Panc1 (cell line): ENCODE data around the gene CIB4. TPM values are rescaled to one million over a fixed set of nuclear protein-coding genes. Genes with fewer than 3 reads are reported as not detected.

Experiments used
- ATAC-seq: fragments of 200-7000 bp; cut with Tn5 transposase; 2 replicates; pipeline ENCODE4 v1.9.1; 2020; ENCODE audit warnings: mild to moderate bottlenecking, moderate library complexity
- BruUV-seq: library from RNA; stranded (reverse); fragments of 400-500 nt; replicated peaks from 2 replicates; lab custom pipeline; 2021; lab: Mats Ljungman, UMichigan
- CTCF ChIA-PET: fragments of 300-600 bp; sonication (Branson Sonifier 250); formaldehyde crosslinking; loops from one replicate; lab custom pipeline; 2022; ENCODE audit warnings: antibody characterized with exemption; lab: Charles Lee
- POLR2A ChIA-PET: fragments of 300-600 bp; sonication (Branson Sonifier 250); formaldehyde crosslinking; loops from one replicate; lab custom pipeline; 2022; ENCODE audit warnings: antibody characterized with exemption; lab: Charles Lee
- DNase-seq: peaks from one replicate; pipeline ENCODE4 v3.0.0-alpha.2; 2010; ENCODE audit warnings: low read depth, low spot score
- H3K27ac ChIP-seq: 2 replicates; pipeline ENCODE4 v1.5.1; 2011; ENCODE audit warnings: mild to moderate bottlenecking, low read length, inconsistent platforms
- H3K27me3 ChIP-seq: fragments of 200-500 bp; sonication (Bioruptor generic); 2 replicates; pipeline ENCODE4 v1.6.0; 2014; ENCODE audit warnings: low read length, inconsistent platforms; ENCODE audit not compliant: control insufficient read depth, insufficient read depth
- H3K36me3 ChIP-seq: fragments of 200-500 bp; sonication (Bioruptor generic); 2 replicates; pipeline ENCODE4 v1.5.1; 2014; ENCODE audit warnings: inconsistent platforms, mild to moderate bottlenecking, low read length, moderate library complexity; ENCODE audit not compliant: control insufficient read depth, insufficient read depth
- H3K4me1 ChIP-seq: 2 replicates; pipeline ENCODE4 v1.5.1; 2011; ENCODE audit warnings: inconsistent platforms, mild to moderate bottlenecking, low read length, moderate library complexity; ENCODE audit not compliant: control insufficient read depth, insufficient read depth
- H3K4me3 ChIP-seq, 2 experiments: 2 replicates each; pipeline ENCODE4 v1.5.1; 2011 to 2012; ENCODE audit warnings: low read depth in 2 of 2, low read length in 2 of 2, mild to moderate bottlenecking in 2 of 2, inconsistent platforms in 1 of 2, moderate library complexity in 1 of 2
- H3K9me3 ChIP-seq: fragments of 200-500 bp; sonication (Bioruptor generic); 2 replicates; pipeline ENCODE4 v1.5.1; 2014; ENCODE audit warnings: low read depth, mild to moderate bottlenecking, inconsistent platforms, low read length, moderate library complexity; ENCODE audit not compliant: control insufficient read depth, insufficient read depth
- POLR2AphosphoS5 ChIP-seq: IDR thresholded peaks from 2 replicates; pipeline ENCODE4 v1.6.1; 2012; ENCODE audit warnings: mild to moderate bottlenecking, low read depth, low read length, moderate library complexity
- SIN3A ChIP-seq: IDR thresholded peaks from 2 replicates; pipeline ENCODE4 v1.6.1; 2012; ENCODE audit warnings: low read depth, mild to moderate bottlenecking, low read length, moderate library complexity, borderline replicate concordance; ENCODE audit not compliant: insufficient read depth
- TCF7L2 ChIP-seq: IDR thresholded peaks from 2 replicates; pipeline ENCODE4 v1.6.1; 2011; ENCODE audit warnings: mild to moderate bottlenecking, low read depth, low read length, inconsistent platforms
- in situ Hi-C: cut with HindIII; loops from 2 replicates; pipeline ENCODE4 v1.10.0; 2016; ENCODE audit warnings: low sequenced_read_pairs, low pct_unique_long_range_greater_than_20kb
- intact Hi-C: fragments of 100-400 bp; cut with micrococcal nuclease; formaldehyde crosslinking; loops from one replicate; pipeline ENCODE4 v1.10.0; 2022; ENCODE audit not compliant: unreplicated experiment
- total RNA-seq: library from RNA; stranded (reverse); gene quantifications from one replicate; pipeline ENCODE4 v1.2.1, GENCODE V29; 2021; ENCODE audit not compliant: unreplicated experiment
- TF ChIP-seq, protein P1 (sequence below), 2 experiments: IDR thresholded peaks; 2 replicates each; pipeline ENCODE4 v1.6.1; 2011 to 2012; ENCODE audit warnings: low read depth in 2 of 2, control low read depth in 1 of 2, low read length in 1 of 2, mild to moderate bottlenecking in 1 of 2, moderate library complexity in 1 of 2; ENCODE audit not compliant: insufficient read depth in 1 of 2
- TF ChIP-seq, protein P2 (sequence below): fragments of 450-650 bp; IDR thresholded peaks from 2 replicates; pipeline ENCODE4 v1.5.1; 2017; ENCODE audit warnings: mild to moderate bottlenecking

Gene CIB4
- total RNA-seq, 1 experiment from 2014 or later, result 0.33 TPM

DNA sequence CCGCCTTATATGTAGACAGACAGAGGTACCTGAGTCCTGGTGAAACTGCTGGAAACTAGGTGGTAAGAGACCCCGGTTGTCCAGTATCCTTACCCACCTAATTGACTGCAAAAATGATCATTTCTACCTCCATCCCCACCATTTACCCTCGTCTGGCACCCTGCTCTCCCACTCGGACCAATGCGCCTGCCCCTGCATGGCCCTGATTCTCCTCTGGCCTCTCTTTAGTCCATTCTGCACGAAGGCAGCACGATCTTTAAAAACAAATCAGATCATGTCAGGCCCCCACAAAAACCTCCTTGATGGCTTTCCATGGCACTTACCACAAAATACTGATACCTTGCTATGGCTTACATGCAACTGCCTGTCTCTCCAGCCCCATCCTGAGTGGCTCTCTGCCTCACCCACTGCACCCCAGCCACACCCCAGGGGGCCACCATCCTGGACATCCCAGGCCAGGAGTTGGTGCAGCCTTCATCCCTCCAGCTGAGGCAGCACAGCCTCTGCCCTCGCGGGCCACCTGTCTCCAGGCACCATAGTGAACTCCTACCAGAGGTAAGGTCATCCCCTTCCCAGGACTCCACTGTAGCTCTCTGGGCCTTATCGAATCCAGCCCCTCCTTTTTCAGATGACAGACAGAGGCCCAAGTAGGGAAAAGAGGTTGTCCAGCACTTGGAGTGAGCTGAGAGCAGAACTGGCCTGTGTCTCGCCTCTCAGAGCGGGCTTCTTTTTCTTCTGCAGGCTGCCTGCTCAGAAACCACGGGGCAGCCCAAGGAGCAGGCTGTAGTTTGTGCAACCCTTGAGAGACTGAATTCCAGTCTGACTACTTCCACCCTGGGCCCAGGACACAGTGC lies 12.3 kb upstream of the CIB4 start:
- no TSS peak for BruUV-seq
- no peaks in the 10 kb centered on the region for H3K27me3 ChIP-seq
- H3K4me1 ChIP-seq, result no peaks in the 10 kb centered on the region
- H3K36me3 ChIP-seq, result no peaks in the 10 kb centered on the region
- no peak overlapping the region for H3K4me3 ChIP-seq
- ChIA-PET CTCF (no interaction called here), POLR2A (no interaction called here)
- DNase-seq, result no peak
- in situ Hi-C loops (no loop called here), intact Hi-C loops (no loop called here)
- ATAC-seq, result no peak
- no peak overlapping the region for H3K27ac ChIP-seq
- TF ChIP-seq, protein P1, sequence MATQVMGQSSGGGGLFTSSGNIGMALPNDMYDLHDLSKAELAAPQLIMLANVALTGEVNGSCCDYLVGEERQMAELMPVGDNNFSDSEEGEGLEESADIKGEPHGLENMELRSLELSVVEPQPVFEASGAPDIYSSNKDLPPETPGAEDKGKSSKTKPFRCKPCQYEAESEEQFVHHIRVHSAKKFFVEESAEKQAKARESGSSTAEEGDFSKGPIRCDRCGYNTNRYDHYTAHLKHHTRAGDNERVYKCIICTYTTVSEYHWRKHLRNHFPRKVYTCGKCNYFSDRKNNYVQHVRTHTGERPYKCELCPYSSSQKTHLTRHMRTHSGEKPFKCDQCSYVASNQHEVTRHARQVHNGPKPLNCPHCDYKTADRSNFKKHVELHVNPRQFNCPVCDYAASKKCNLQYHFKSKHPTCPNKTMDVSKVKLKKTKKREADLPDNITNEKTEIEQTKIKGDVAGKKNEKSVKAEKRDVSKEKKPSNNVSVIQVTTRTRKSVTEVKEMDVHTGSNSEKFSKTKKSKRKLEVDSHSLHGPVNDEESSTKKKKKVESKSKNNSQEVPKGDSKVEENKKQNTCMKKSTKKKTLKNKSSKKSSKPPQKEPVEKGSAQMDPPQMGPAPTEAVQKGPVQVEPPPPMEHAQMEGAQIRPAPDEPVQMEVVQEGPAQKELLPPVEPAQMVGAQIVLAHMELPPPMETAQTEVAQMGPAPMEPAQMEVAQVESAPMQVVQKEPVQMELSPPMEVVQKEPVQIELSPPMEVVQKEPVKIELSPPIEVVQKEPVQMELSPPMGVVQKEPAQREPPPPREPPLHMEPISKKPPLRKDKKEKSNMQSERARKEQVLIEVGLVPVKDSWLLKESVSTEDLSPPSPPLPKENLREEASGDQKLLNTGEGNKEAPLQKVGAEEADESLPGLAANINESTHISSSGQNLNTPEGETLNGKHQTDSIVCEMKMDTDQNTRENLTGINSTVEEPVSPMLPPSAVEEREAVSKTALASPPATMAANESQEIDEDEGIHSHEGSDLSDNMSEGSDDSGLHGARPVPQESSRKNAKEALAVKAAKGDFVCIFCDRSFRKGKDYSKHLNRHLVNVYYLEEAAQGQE (IDR thresholded peaks at IDR 0.05; ENCODE audit: insufficient read depth in 1 of 2, low read depth in 2 of 2, low read length in 1 of 2), result no peak
- TF ChIP-seq SIN3A, result no peak
- TF ChIP-seq POLR2AphosphoS5, result no peak
- TF ChIP-seq, protein P2, sequence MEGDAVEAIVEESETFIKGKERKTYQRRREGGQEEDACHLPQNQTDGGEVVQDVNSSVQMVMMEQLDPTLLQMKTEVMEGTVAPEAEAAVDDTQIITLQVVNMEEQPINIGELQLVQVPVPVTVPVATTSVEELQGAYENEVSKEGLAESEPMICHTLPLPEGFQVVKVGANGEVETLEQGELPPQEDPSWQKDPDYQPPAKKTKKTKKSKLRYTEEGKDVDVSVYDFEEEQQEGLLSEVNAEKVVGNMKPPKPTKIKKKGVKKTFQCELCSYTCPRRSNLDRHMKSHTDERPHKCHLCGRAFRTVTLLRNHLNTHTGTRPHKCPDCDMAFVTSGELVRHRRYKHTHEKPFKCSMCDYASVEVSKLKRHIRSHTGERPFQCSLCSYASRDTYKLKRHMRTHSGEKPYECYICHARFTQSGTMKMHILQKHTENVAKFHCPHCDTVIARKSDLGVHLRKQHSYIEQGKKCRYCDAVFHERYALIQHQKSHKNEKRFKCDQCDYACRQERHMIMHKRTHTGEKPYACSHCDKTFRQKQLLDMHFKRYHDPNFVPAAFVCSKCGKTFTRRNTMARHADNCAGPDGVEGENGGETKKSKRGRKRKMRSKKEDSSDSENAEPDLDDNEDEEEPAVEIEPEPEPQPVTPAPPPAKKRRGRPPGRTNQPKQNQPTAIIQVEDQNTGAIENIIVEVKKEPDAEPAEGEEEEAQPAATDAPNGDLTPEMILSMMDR, result no peak
- no peak for TF ChIP-seq TCF7L2
- no peaks in the 10 kb centered on the region for H3K9me3 ChIP-seq

DNA sequence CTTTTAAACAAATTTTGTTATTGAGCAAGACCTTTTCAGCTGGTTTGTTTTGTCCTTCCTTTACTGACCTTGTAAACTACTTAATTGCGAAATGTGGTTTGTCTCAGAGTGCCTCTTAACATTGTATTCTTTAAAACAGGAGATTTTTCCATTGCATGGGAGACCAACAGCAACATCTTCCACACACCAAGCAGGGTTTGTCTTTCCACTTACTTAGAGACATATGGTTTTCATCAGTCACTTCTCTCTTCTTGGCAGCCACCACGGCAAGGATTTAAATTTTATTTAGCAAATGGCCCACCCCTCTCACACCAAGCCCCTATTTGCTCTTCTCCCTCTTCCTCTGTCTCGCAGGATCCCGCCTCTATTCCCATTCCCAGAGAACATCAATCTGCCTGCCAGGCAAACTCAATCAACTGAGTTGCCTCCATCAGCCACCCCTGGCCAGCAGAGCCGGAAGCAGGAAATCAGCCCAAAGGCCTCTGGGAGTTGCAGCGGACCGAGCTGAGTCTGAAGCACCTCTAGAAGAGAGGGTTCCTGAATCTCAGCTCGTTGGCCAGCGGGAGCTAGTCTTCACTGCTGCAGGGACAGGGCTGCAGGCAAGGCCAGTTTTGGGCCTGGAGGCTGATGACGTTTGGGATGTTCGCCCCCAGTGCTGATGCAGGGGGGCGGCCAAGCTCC lies 11.3 kb upstream of the CIB4 start:
- TF ChIP-seq SIN3A, result no peak
- no peak for TF ChIP-seq TCF7L2
- TF ChIP-seq, protein P2, result no peak
- TF ChIP-seq, protein P1 (IDR thresholded peaks at IDR 0.05; ENCODE audit: insufficient read depth in 1 of 2, low read depth in 2 of 2, low read length in 1 of 2), result no peak
- TF ChIP-seq POLR2AphosphoS5, result no peak
- CTCF ChIA-PET, result no interaction called here
- POLR2A ChIA-PET, result interaction anchor here (0.7 kb wide), 1 partner anchor 24 kb away, joined by 5 read pairs; no protein-coding TSS in a partner anchor
- intact Hi-C loops, result no loop called here
- Histone ChIP-seq H3K9me3 (no peaks in the 10 kb centered on the region), H3K27ac (no peak overlapping the region), H3K4me3 (no peak overlapping the region), H3K27me3 (no peaks in the 10 kb centered on the region), H3K4me1 (no peaks in the 10 kb centered on the region), H3K36me3 (no peaks in the 10 kb centered on the region)
- in situ Hi-C loops, result no loop called here
- DNase-seq, result no peak
- no TSS peak for BruUV-seq
- ATAC-seq, result no peak
